Measurements from ENCODE around the gene ENTREP3.

The ENTREP3 gene

GRCh38 chr1:155198547-155198906 lies 56.8 kb downstream of the ENTREP3 start:
- DNase-seq (ENCODE audit: low read depth), result no peak

- no peak for DNase-seq (ENCODE audit: low read depth)
Measured at GRCh38 chr1:155197901-155198546, 57.3 kb downstream of the ENTREP3 start.
